DMS53 treated with DMSO at 0.1 percent for 48 hours (cell line): ENCODE data around the gene CHST8.
"Not testable (repeated sequence)": the region's sequence is repeated elsewhere in the genome, so short reads cannot be mapped to it uniquely, and the experiment has no call there.

Experiments
- DNase-seq: peaks from one replicate; lab custom pipeline; 2025; ENCODE audit not compliant: unreplicated experiment; lab: John Stamatoyannopoulos, UW

CHST8 gene

DNA sequence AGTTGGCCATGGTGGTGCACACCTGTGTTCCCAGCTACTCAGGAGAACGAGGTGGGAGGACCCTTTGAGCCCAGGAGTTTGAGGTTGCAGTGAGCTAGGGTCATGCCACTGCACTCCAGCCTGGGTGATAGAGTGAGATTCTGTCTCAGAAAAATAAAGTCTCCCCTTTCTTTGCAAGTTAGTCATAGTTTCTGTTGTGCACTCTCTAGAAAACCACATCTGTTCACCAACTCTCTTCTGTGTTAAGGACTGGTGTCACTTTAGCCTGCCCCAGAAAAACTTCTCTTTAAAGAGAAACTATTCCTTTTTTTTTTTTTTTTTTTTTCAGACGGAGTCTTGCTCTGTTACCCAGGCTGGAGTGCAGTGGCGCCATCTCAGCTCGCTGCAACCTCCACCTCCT lies 4.9 kb upstream of the CHST8 start:
- DNase-seq = no peak

DNA sequence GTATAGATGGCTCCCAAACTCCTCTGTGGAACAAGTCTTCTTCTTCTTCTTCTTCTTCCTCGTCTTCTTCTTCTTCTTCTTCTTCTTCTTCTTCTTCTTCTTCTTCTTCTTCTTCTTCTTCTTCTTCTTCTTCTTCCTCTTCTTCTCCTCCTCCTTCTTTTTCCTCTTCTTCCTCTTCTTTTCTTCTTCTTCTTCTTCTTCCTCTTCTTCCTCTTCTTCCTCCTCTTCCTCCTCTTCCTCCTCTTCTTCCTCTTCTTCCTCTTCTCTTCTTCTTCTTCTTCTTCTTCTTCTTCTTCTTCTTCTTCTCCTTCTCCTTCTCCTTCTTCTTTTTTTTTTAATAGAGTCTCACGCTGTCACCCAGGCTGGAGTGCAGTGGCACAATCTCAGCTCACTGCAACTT lies 3.4 kb upstream of the CHST8 start:
- not testable (repeated sequence) for DNase-seq

DNA sequence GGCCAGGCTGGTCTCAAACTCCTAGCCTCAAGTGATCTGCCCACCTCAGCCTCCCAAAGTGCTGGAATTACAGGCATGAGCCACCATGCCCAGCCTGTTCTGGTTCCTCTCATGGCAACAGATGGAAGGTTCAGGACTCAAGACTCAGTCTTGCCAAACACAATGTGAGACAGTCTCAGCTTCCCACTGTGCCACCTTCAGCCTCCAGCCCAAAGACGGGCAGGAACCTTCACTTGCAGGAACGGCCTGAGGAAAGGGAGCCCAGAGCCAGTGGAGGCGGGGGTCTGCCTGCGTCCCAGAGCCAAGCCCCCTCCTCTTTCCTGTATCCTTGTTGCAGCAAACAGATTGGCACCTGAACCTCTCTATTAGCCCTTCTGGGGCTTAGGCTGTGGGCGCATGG lies 2.9 kb upstream of the CHST8 start:
- DNase-seq = no peak

DNA sequence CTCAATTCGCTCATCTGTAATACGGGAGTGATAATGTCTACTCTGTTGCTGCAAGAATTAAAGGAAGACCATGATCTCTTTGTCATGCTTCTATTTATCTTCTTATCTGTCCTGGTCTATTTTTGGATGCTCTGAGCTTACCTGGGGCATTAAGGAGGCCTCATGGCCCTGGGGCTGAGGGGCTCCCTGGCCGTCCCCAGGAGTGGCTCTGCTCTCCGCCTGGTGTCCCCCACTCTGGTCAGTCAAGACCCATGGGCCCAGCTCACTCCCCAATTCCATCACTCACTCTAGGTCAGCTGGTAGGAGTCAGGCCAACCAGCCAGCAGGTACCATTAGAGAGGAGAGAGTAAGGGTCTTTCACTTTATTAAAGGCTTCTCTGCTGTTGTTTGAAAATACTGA lies 1.1 kb upstream of the CHST8 start:
- no peak for DNase-seq

DNA sequence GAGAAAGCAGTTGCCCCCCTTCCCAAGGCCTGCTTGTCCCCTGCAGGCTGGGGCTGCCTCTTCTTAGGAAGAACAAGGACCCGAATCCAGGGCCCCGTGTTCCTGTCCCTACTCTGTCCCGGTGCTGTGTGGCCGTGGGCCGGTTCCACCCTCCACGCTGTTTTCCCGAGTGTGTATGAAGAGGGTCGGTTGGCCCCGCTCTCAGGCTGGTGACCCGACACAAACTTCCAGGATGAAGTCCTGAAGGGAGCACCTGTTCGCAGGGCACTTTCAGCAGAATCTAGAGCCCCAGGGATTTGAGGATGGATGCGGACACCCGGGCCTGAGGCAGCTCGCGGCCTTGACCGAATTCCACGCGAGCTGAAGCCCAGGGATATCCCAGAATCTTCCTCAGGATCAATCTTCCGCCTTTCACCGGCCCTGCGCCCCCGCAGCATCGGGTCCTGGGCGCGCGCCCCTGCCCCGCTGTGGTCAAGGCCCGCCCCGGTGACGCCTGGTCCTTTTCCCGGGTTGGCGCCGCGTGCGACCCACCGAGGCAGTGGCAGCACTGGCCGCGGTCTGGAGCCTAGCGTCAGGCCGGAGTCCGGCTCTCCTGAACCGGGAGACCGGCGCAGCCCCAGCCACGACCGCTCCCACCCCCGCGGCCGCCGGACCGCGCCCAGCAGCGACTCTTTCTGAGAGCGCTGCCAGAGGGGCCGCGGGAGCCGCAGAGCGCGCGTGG lies 528 bp upstream of the CHST8 start:
- no peak for DNase-seq

DNA sequence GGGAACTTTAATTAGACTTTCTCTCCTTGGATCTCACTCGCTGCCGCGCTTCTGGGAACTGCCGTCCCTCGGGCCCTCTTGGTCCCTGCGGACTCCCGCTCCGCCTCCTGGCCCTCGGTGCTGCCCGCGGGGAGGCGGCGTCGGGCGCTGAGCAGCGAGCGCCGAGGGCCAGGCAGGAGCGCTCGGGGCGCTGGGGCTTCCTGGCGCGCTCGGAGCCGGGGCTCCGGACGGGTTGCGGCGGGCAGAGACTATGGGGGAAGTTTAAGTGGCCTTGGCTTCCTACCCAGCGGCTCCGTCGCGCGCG lies 704 bp downstream of the CHST8 start:
- no peak for DNase-seq

DNA sequence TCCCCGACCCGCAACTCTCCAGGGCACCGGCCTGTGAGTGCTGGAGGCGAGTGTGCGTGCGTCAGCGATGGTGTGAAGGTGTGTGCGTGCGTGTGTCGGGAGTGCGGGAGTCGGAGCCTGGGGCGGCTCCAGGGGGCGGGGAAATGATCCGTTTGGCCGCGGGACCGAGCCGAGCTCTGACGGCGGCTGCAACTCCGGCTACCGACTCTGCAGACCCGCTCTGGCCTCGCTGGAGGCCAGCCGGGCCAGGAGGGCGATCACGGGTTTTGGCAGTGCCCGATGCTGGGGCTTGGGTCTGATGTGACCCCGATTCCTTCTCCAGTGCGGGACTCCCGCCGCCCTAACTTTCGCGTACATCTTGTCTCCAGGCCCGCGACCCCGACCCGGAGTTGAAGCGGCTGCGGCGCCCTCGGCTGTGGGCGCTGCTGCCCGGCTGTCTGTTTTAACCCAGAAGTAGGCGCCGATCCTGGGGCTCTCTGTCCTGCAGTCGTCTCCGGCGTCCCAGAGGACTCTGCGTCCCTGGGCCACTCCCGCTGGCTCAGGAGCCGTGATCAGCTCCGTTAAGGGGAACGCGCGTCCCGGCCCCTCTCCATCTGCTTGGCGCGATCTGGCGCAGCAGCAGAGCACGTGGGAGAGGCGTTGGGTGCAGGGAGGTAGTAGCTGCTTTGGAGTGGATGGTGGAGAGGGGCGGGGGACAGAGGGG lies 1.2 kb downstream of the CHST8 start:
- no peak for DNase-seq

DNA sequence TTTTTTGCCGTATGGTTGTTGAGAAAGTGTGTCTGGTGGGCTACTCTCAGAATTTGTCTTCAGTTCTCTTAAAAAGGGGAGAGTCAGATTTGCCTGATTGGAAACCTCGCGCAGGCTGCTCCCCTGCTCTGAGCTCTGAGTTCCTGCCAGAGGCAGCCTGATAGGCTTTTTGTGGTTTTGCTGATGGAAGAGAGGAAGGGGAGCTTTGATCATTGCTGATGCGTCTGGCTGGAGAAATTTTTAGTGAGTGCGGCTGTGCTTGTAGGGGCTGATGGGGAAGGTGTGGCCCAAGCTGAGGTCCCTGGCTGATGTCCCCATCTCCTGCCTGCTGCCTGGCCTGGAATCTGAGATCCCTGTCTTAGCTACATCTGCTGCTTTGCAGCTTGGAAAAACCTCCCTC lies 2.8 kb downstream of the CHST8 start:
- no peak for DNase-seq

DNA sequence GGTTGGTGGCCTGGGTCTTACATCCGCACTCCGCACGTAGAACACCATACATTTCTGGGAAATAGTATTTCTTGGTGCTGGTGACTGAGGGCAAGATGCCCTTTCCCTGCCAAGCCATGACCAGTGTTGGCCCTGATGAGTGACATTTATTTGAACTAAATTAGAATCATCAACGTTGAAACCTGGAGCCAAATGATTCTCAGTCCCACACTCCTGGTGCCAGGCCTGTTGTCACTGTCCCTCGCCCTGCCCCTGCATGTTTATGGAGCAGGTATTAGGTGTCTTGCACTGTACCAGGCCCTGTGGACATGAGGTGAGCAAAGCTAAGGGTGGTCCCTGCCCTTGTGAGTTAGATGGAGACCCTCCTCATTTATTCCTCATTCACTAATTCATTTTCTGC lies 5.8 kb downstream of the CHST8 start:
- no peak for DNase-seq

DNA sequence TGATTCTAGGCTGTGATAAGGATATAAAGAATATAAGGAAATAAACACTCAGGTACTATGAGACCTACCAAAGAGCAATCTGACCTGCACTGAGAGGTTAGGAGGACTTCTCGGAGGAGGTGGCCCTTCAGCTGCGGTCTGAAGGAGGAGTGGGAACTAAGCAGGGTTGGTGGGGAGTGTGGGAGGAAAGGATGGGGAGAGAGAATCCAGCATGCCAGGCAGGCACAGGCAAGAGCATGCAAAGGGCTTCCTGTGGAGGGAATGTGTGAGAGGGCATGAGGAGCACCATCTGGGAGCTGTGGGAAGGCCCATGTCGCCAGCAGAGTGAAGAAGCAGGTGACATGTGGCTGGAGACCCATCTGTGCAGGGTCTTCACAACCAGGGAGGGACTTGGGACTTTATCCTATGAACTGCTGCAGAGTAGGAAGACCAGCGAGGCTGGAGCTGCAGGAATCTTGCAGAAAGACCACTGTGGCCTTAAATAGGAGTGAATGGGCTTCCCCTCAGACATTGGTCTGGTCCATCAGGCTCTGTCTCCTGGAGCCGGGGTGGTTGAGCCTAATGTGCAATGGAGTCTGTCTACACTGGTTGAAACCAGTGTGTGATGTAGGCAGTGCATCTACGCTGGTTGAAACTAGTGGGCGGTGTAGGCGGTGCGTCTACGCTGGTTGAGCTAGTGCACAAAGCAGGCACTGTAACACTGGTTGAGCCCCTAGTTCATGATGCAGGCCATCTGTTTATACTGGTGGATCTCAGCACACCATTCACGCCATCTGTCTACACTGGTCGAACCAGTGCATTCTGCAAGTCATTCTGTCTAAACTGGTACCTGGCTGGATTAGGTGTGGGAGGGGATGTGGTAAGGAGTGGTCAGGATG lies 6.4 kb downstream of the CHST8 start:
- DNase-seq = no peak

DNA sequence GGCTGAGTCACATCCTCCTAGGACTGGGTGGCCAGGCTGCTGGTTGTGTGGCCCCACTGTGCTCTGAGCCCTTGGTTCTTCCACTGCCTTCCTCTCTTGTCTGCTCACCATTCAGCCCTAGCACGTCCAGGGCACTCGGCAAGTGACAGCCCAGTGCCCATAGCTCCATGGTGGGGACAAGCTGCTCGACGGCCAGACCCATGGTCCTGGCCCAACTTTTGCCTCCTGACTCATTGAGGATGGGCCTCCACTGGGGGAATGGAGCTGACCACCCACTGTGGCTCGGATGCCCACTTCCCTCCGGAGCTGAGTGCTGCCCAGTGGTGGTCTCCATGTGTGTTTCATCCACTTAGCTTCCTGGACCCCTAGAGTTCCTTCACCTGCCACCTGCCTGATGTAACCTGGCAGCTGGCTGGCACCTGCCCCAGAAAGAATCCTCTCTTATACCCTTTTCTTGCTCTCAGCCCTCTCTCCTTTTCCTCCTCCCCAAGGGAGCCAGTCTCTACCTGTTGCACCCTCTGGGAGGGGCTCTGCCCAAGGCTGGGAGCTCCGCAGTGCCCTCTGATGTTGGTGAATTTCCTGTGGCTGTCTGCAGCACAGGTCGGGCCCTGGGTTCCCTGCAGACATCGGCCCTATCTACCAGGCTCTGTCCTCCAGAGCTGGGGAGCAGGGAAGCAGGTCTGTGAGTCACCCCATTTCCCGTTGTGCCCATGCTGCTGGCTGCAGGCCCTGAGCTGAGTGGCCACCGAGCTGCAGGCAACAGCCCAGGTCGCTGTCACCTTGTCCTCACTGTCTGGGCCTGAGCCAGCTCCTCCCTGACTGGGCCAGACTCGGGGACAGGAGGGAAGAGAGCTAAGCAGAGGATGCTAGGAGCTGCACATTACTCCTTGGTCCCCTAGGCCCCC lies 7.4 kb downstream of the CHST8 start:
- DNase-seq = no peak

DNA sequence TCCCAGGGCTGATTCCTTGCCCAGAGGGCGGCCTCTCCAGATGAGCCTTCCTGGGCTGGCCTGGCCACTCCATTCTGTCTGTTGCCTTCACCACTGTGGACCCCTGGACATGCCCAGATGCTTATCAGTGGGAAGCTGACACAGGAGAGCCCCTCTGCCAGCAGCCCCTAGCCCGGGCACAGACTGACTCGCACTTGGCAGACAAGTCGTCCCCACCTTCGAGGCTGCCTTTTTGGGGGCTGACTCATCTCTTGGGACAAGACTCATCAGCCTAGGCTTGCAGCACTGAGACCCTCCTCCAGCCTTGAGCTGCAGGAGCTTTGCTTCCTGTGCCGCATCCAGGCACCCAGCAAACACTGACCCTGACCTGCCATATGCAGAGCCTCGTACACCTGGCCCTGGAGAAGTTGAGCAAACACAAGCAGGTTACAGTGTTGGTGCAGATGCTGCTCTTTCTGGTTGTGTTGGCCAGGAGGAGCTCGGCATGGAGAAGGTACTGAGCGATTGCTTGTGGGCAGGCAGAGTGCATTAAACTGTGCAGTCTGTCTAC lies 8.1 kb downstream of the CHST8 start:
- DNase-seq = no peak

DNA sequence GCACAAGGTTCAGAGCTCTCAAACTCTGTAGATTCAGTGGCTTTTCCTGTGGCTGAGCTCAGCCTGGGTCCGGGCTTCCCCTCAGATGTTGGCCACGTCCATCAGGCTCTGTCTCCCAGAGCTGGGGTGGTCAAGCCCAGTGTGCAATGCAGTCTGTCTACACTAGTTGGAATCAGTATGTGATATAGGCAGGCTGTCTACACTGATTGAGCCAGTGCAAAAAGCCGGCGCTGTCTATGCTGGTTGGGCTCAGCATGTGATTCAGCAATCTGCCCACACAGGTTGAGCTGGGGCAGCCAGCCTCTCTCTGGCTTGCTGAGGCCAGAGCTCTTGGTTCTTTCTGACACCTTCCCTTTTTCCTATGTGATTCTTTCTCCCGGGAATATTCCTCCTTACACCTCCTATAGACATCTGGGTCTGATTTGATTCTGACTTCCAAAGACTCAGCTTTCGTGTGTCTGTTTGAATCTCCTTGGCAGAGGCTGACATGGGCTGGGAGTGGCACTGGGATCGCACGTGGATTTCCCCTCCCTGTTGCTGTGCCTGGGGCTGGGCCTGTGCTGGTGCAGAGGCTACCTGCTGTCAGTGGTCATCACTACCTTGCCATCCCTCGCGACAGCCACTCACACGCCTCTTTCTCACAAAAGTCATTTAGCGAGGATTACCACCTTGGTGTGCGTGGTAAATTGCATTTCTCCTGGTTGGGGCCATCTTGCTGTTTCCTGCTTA lies 9.3 kb downstream of the CHST8 start:
- DNase-seq = no peak

DNA sequence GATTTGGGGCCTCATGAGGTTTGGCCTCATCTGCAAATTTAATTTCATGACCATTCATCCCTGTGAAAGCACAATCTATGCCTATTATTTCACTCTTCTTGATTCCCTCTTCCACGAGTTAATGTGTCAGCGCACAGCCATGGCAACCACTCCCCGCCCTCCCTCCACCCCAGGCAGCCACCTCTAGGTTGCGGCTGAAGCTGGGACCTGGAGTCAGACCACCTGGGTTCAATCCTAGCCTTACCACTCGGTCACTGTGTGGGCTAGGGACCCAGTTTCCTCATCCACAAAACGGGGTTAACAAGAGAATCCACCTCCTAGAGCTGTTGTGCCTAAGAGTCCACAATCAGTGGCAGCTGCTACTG lies 9.8 kb downstream of the CHST8 start:
- DNase-seq = no peak

DNA sequence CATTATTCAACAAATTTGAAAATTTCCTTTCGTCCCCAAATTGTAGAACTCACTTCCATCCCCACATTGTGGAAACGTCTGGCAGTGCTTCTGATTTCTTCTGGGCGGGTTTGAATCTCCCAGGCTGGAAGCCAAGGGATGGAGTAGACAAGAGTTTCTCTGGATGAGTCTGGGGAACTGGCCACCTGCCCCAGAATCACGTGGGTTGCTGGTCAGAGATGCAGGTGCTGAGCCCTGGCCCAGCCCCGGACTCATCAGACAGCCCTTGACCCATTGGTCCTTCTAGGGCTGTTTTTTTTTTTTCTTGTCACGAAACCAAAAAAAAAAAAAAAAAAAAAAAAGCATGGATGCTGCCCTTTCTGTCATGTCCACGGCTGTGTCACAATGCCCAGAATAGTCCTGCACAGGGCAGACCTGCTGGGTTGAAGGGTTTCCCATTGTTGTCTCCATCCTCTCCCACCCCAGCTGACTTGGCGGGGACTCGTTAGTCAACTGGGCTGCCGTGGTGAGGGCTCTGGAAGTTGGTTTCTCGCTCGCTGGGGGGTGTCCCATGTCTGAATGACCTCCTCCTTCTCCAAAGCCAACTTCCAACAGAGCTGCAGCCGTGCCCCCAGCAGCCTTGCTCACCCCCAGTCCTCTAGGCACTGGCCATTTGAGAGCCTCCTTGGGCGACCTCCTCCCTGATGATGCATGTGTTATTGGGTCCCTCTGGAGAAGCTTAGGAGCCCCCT lies 12.8 kb downstream of the CHST8 start:
- DNase-seq = no peak

DNA sequence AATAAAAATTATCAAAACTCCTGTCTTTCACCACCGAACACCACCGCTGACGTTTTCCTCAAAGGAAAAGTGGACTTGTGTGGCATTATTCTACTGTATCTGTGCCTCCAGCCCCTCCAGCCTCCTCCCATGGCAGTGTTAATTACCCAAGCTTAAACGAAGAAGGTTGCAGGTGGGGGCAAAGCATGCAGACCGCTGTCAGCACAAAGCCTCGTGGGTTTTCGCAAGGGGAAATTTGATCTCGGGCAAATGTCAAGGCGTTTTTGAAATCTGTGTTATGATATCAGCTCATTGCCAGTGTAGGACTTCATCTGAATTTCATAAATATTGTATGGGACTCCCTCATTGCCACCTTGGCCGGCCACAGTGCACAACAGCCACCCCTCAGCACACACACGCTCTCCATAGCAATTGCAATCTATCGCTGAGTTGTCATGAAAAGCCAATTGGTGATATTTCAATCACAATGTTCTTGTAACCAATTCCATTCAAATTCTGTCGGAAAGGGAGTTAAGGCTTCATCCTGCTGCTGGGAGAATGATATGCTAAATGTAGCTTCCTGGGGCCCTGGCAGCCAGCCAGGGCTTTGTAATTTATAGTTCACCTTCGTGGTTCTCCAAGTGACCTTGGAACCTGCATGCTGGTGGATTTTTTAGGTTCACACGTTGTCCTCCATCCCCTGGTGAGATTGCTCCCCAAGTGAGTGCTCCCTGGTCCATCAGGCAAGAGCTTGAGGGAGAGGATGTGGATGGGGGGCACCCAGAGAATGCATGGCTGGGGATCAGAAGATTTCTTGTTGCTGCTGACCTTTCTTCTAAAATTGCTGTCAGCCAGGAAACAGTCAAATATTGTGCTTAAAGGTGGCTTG lies 16.6 kb downstream of the CHST8 start:
- no peak for DNase-seq

DNA sequence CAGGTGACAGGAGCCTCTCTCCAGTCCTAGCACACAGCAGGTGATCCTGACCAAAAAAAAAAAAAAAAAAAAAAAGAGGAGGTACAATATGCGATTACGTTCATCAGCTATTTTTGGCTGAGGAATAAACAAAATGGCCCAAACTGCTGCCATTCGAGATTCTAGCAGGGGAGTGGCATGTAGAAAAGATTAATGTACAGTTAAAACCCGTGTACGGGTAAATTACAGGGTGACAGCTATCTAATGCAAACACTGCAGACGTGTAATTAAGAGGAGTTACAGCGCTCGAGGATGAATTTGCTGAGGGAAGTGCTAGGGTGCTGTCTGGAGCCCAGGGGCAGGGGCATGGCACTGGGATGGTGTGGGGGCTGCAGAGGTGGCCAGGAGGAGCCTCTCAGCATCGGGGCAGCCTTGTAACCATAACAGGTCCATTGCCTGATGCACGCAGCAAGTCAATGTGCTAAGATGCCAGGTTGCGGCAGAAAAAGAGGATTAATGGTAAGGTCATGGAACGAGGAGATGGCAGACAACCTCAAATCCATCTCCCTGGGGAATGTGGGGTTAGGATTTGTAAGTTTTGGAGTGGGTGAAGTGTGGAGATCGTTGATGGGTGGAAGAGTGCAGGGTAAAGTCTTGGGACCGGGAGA lies 17.4 kb downstream of the CHST8 start:
- DNase-seq = no peak

DNA sequence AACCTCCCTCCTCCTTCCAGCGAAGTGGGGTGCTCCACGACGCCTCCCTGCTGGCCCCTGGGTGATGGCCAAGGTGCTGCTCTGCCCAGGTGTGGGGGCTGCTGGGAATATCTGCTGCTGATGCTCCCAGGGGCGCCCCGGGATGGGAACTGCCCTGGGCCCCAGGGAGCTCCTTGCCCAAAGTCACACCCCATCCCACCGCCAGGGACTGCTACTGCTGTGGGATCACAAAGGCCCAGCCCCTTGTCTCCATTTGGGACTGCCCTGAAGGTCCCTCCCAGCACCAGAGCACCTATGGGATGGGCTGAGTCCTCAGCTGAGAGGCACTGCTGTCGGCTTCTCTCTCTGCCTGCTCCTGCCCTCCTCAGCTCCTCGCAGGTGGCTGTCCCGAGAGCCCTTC lies 19.0 kb downstream of the CHST8 start:
- DNase-seq = no peak
